HepG2 (cell line): Measurements from ENCODE around the gene TRIM8. TPM values are rescaled to one million over a fixed set of nuclear protein-coding genes. Genes with fewer than 3 reads are reported as not detected.

Experiments
- AGO2 ChIP-seq: fragments of 200-400 bp; formaldehyde crosslinking; optimal IDR thresholded peaks from 2 replicates; pipeline ENCODE3; 2017; ENCODE audit warnings: mild to moderate bottlenecking, low read depth, low read length, moderate library complexity
- ATF2 ChIP-seq: sonication (generic); formaldehyde crosslinking; IDR thresholded peaks from 2 replicates; pipeline ENCODE4 v1.4.0; 2020; ENCODE audit warnings: missing genetic modification reagents
- ATRX ChIP-seq: sonication (generic); formaldehyde crosslinking; IDR thresholded peaks from 2 replicates; pipeline ENCODE4 v1.4.0; 2020; ENCODE audit warnings: missing genetic modification reagents, borderline replicate concordance
- BCL6 ChIP-seq: IDR thresholded peaks from 2 replicates; pipeline ENCODE4 v1.6.1; 2016; ENCODE audit warnings: missing genetic modification reagents, missing compliant biosample characterization
- CHD4 ChIP-seq: fragments of 200-600 bp; sonication (generic); IDR thresholded peaks from 2 replicates; pipeline ENCODE4 v1.7.0; 2017; ENCODE audit warnings: mild to moderate bottlenecking, low read length, borderline replicate concordance
- FOXC1 ChIP-seq: sonication (generic); formaldehyde crosslinking; IDR thresholded peaks from 2 replicates; pipeline ENCODE4 v1.8.0; 2022; ENCODE audit warnings: mild to moderate bottlenecking, missing genetic modification reagents, borderline replicate concordance
- HDAC2 ChIP-seq: sonication (generic); formaldehyde crosslinking; IDR thresholded peaks from 2 replicates; pipeline ENCODE4 v1.4.0; 2020; ENCODE audit warnings: missing genetic modification reagents
- KDM3A ChIP-seq: IDR thresholded peaks from 2 replicates; pipeline ENCODE4 v1.6.1; 2018; ENCODE audit warnings: low read depth, missing compliant biosample characterization
- KMT2A ChIP-seq: sonication (generic); formaldehyde crosslinking; IDR thresholded peaks from 2 replicates; pipeline ENCODE4 v1.4.0; 2020; ENCODE audit warnings: missing genetic modification reagents
- MAX ChIP-seq: IDR thresholded peaks from 2 replicates; pipeline ENCODE4 v1.6.1; 2012; ENCODE audit warnings: inconsistent platforms
- NCOA5 ChIP-seq: sonication (generic); formaldehyde crosslinking; IDR thresholded peaks from 2 replicates; pipeline ENCODE4 v1.4.0; 2020; ENCODE audit warnings: missing genetic modification reagents
- NFKBIZ ChIP-seq: IDR thresholded peaks from 2 replicates; pipeline ENCODE4 v1.6.1; 2018; ENCODE audit warnings: missing genetic modification reagents, missing compliant biosample characterization
- RNF219 ChIP-seq: sonication (generic); formaldehyde crosslinking; IDR thresholded peaks from 2 replicates; pipeline ENCODE4 v1.5.0; 2020; ENCODE audit warnings: mild to moderate bottlenecking, missing genetic modification reagents
- RORA ChIP-seq: sonication (generic); formaldehyde crosslinking; IDR thresholded peaks from 2 replicates; pipeline ENCODE4 v1.5.0; 2020; ENCODE audit warnings: mild to moderate bottlenecking, missing genetic modification reagents, moderate library complexity
- XBP1 ChIP-seq: sonication (generic); formaldehyde crosslinking; IDR thresholded peaks from 2 replicates; pipeline ENCODE4 v1.5.0; 2020; ENCODE audit warnings: missing genetic modification reagents
- ZBTB34 ChIP-seq: sonication (generic); formaldehyde crosslinking; IDR thresholded peaks from 2 replicates; pipeline ENCODE4 v1.8.0; 2022; ENCODE audit warnings: mild to moderate bottlenecking, missing genetic modification reagents
- ZNF10 ChIP-seq: sonication (generic); formaldehyde crosslinking; IDR thresholded peaks from 2 replicates; pipeline ENCODE4 v1.4.0; 2020; ENCODE audit warnings: mild to moderate bottlenecking, low read depth, missing genetic modification reagents, borderline replicate concordance
- ZNF205 ChIP-seq: IDR thresholded peaks from 2 replicates; pipeline ENCODE4 v1.6.1; 2018; ENCODE audit warnings: missing biosample characterization, missing genetic modification reagents
- ZNF24 ChIP-seq: fragments of 450-650 bp; IDR thresholded peaks from 2 replicates; pipeline ENCODE4 v1.6.1; 2017; ENCODE audit warnings: antibody characterized with exemption, mild to moderate bottlenecking
- ZNF263 ChIP-seq: sonication (generic); formaldehyde crosslinking; IDR thresholded peaks from 2 replicates; pipeline ENCODE4 v1.4.0; 2020; ENCODE audit warnings: missing genetic modification reagents
- ZNF343 ChIP-seq: sonication (generic); formaldehyde crosslinking; IDR thresholded peaks from 2 replicates; pipeline ENCODE4 v1.4.0; 2020; ENCODE audit warnings: mild to moderate bottlenecking, missing genetic modification reagents
- ZNF362 ChIP-seq: sonication (generic); formaldehyde crosslinking; IDR thresholded peaks from 2 replicates; pipeline ENCODE4 v1.4.0; 2020; ENCODE audit warnings: missing genetic modification reagents, mild to moderate bottlenecking, borderline replicate concordance
- ZNF616 ChIP-seq: sonication (generic); formaldehyde crosslinking; IDR thresholded peaks from 2 replicates; pipeline ENCODE4 v1.5.0; 2020; ENCODE audit warnings: low read depth, mild to moderate bottlenecking, missing genetic modification reagents
- ZNF746 ChIP-seq: sonication (generic); formaldehyde crosslinking; IDR thresholded peaks from 2 replicates; pipeline ENCODE4 v1.8.0; 2022; ENCODE audit warnings: mild to moderate bottlenecking, missing genetic modification reagents
- ZSCAN20 ChIP-seq: sonication (generic); formaldehyde crosslinking; IDR thresholded peaks from 2 replicates; pipeline ENCODE4 v1.4.0; 2020; ENCODE audit warnings: missing genetic modification reagents, mild to moderate bottlenecking, borderline replicate concordance
- polyA plus RNA-seq, 8 experiments: library from polyadenylated mRNA; depleted of rRNA in 3 of 8; stranded (reverse) in 7 of 8; unstranded in 1 of 8; fragments of >200 nt; fragmentation: Illumina TruSeq in 4 of 8; extraction: Trizol in 4 of 8; gene quantifications; 2 replicates each; pipeline versions ENCODE4 v1.2.1 to v1.2.3, GENCODE V29; 2011 to 2016; ENCODE audit warnings: low read depth in 4 of 8, missing spikeins in 1 of 8, mixed read lengths in 1 of 8; ENCODE audit not compliant: insufficient read depth in 1 of 8
- total RNA-seq, 5 experiments: library from RNA; depleted of rRNA; stranded (reverse); fragments of >200 nt; fragmentation: Illumina TruSeq; extraction: Trizol; gene quantifications; 2 replicates each; pipeline ENCODE4 v1.2.3, GENCODE V29; 2016; ENCODE audit warnings: low read depth in 1 of 5

TRIM8 gene
- total and polyA plus RNA-seq, 2 of the 13 experiments (the other 11 are each of a cell fraction or from before 2014, with no cell fraction given), result 38.9 to 66.5 TPM

GRCh38 chr10:102597131-102597991 lies 46.9 kb upstream of the TRIM8 start (continued):
- no peak for TF ChIP-seq ATRX
- TF ChIP-seq CHD4, result no peak
- peak; percentile 90 for TF ChIP-seq KDM3A (CRISPR knock-in tag)
- TF ChIP-seq FOXC1 (CRISPR knock-in tag), result no peak; the same call in 1 of the 2 replicates
- no peak for TF ChIP-seq ZNF616 (CRISPR knock-in tag)
- 0 out of 2 replicates have a peak, but pooled peaks have one; percentile 35 for TF ChIP-seq ZNF24
- TF ChIP-seq ZNF263, result 0 out of 2 replicates have a peak, but pooled peaks have one; percentile 45
- TF ChIP-seq KMT2A (CRISPR knock-in tag), result no peak
- peak; percentile 95 for TF ChIP-seq NFKBIZ (CRISPR knock-in tag)
- TF ChIP-seq ATF2 (CRISPR knock-in tag), result peak; percentile 80; the same call in 1 of the 2 replicates
- TF ChIP-seq RNF219 (CRISPR knock-in tag), result no peak
- TF ChIP-seq ZNF746 (CRISPR knock-in tag), result peak; percentile 66
- no peak for TF ChIP-seq AGO2
- peak; percentile 92 for TF ChIP-seq HDAC2
- TF ChIP-seq ZNF343 (CRISPR knock-in tag), result peak; percentile 62; the same call in 1 of the 2 replicates
- TF ChIP-seq NCOA5 (CRISPR knock-in tag), result no peak
- TF ChIP-seq ZSCAN20, result no peak
- TF ChIP-seq MAX, result peak; percentile 86
- TF ChIP-seq ZNF205, result peak; percentile 84
- TF ChIP-seq BCL6, result peak; percentile 70
- TF ChIP-seq ZNF362 (CRISPR knock-in tag), result no peak
- no peak for TF ChIP-seq RORA
- no peak for TF ChIP-seq ZBTB34 (CRISPR knock-in tag)
- no peak for TF ChIP-seq ZNF10
- no peak for TF ChIP-seq XBP1 (CRISPR knock-in tag)
